Measurements from ENCODE around the gene ERVK3-1. TPM values are rescaled to one million over a fixed set of nuclear protein-coding genes. Genes with fewer than 3 reads are reported as not detected.

ERVK3-1 gene
- polyA plus RNA-seq, 2 of the 4 experiments (the other 2 are of a cell fraction) = 109 to 142 TPM

DNA sequence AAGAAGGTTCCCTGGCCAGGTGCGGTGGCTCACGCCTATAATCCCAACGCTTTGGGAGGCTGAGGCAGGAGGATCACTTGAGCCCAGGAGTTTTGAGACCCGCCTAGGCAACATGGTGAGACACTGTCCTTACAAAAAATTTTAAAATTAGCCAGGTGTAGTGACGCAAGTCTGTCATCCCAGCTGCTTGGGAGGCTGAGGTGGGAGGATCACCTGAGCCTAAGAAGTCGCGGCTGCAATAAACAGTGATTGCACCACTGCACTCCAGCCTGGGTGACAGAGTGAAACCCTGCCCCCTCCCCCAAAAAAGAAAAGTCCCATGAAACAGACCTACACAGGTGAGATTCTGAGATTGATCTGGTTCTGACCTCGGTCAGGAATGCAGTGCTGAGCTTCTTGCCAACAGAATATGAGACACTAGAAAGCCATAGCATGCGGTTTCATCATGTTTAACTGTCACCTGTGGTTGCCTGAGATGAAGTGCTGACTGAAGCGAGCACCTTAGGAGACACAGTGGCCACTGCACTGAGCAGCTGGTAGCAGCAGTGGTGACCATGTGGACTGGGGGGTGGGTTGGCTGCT is 50.1 kb downstream of the ERVK3-1 start (continued):
- TF ChIP-seq NR3C1 (IDR thresholded peaks at IDR 0.05) (no peak), POLR2AphosphoS2 (conservative IDR thresholded peaks at IDR 0.05; ENCODE audit: low read length) (no peak), JUN (IDR thresholded peaks at IDR 0.05) (no peak), CHD4 (IDR thresholded peaks at IDR 0.05; ENCODE audit: borderline replicate concordance) (no peak)
- TF ChIP-seq, protein P1, sequence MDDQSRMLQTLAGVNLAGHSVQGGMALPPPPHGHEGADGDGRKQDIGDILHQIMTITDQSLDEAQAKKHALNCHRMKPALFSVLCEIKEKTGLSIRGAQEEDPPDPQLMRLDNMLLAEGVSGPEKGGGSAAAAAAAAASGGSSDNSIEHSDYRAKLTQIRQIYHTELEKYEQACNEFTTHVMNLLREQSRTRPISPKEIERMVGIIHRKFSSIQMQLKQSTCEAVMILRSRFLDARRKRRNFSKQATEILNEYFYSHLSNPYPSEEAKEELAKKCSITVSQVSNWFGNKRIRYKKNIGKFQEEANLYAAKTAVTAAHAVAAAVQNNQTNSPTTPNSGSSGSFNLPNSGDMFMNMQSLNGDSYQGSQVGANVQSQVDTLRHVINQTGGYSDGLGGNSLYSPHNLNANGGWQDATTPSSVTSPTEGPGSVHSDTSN (IDR thresholded peaks at IDR 0.05) = no peak
- TF ChIP-seq, protein P2, sequence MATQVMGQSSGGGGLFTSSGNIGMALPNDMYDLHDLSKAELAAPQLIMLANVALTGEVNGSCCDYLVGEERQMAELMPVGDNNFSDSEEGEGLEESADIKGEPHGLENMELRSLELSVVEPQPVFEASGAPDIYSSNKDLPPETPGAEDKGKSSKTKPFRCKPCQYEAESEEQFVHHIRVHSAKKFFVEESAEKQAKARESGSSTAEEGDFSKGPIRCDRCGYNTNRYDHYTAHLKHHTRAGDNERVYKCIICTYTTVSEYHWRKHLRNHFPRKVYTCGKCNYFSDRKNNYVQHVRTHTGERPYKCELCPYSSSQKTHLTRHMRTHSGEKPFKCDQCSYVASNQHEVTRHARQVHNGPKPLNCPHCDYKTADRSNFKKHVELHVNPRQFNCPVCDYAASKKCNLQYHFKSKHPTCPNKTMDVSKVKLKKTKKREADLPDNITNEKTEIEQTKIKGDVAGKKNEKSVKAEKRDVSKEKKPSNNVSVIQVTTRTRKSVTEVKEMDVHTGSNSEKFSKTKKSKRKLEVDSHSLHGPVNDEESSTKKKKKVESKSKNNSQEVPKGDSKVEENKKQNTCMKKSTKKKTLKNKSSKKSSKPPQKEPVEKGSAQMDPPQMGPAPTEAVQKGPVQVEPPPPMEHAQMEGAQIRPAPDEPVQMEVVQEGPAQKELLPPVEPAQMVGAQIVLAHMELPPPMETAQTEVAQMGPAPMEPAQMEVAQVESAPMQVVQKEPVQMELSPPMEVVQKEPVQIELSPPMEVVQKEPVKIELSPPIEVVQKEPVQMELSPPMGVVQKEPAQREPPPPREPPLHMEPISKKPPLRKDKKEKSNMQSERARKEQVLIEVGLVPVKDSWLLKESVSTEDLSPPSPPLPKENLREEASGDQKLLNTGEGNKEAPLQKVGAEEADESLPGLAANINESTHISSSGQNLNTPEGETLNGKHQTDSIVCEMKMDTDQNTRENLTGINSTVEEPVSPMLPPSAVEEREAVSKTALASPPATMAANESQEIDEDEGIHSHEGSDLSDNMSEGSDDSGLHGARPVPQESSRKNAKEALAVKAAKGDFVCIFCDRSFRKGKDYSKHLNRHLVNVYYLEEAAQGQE (IDR thresholded peaks at IDR 0.05) = no peak

DNA sequence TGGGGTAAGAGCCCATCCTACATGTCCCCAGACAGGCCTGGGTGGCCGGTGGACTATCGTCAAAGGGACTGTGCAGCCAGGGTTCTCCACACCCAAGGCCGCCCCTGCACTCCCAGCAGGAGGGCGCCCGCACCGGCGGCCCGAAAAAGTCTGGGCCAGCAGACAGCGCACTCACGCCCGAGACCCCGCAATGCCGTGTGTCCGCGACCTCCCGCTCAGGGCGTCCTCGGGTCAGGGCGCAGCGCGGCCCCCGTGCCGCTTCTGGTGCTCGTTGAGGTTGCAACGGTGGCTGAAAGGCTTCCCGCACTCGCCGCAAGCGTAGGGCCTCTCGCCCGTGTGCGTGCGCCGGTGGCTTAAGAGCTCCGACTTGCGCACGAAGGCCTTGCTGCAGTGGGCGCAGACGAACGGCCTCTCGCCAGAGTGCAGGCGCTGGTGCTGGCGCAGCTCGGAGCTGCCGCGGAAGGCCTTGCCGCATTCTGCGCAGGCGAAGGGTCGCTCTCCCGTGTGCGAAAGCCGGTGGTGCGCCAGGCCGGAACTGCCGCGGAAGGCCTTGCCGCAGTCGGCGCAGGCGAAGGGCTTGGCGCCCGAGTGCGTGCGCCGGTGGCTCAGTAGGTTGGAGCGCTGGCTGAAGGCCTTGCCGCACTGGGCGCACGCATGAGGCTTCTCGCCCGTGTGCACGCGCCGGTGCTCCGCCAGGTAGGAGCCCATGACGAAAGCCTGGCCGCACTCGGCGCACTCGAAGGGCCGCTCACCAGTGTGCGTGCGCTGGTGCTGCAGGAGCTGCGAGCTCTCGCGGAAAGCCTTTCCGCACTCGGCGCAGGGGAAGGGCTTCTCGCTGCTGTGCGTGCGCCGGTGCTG is 51.0 kb downstream of the ERVK3-1 start:
- Histone ChIP-seq H3K4me2 (no peak overlapping the region), H3K9me3 (peaks cover 2% of the 10 kb centered on the region; the same call in 1 of the 3 replicates), H3K4me1 (peaks cover under 1% of the 10 kb centered on the region; the same call in 1 of the 3 replicates), H3K27ac (no peak overlapping the region), H3K4me3 (no peak overlapping the region)
- ChIA-PET POLR2A (no interaction called here), CTCF (interaction anchor here (1.2 kb wide), 1 partner anchor 21 kb away, joined by 4 read pairs; no protein-coding TSS in a partner anchor)
- WGBS (ENCODE audit: missing lambda C conversion rate) = 96% methylated on average over 89 of the region's 94 CpGs
- TF ChIP-seq CEBPB (IDR thresholded peaks at IDR 0.05) (no peak), MYC (IDR thresholded peaks at IDR 0.05; ENCODE audit: borderline replicate concordance, low read length) (no peak), MAZ (IDR thresholded peaks at IDR 0.05; ENCODE audit: borderline replicate concordance, low read depth, low read length) (no peak), EP300 (IDR thresholded peaks at IDR 0.05) (no peak), KDM5A (IDR thresholded peaks at IDR 0.05) (no peak)
- FAIRE-seq (no peak), DNase-seq (ENCODE audit: low read depth in 1 of 2, low spot score in 1 of 2) (no peak), ATAC-seq (no peak)

DNA sequence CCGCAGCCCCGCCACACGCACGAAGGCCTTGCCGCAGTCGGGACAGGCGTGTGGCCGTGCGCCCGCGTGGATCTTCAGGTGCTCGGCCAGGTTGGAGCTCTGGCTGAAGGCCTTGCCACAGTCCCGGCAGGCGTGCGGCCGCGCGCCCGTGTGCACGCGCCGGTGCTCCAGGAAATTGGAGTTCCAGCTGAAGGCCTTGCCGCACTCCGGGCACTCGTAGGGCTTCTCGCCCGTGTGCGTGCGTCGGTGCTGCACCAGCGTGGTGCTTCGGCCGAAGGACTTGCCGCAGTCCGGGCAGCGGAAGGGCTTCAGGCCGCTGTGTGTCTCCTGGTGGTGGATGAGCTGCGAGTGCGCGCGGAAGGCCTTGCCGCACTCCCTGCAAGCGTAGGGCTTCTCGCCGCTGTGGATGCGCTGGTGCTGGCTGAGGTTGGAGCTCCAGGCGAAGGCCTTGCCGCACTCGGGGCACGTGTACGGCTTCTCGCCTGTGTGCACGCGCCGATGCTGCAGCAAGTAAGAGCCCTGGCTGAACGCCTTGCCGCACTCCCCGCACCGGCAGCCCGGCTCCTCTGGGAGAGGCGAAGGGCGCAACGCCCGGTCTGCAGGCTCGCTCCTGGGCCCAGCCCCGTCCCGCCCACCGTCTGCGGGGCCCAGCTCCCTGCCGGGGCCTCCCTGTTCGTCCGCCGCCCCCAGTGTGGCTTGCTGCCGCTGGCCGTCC is 51.7 kb downstream of the ERVK3-1 start:
- H3K4me2 ChIP-seq = no peak overlapping the region
- 96% methylated on average over 49 of the region's 75 CpGs for WGBS (ENCODE audit: missing lambda C conversion rate)
- peaks cover 7% of the 10 kb centered on the region; the same call in 1 of the 3 replicates for H3K4me1 ChIP-seq
- no peak overlapping the region for H3K27ac ChIP-seq
- ChIA-PET POLR2A (no interaction called here), CTCF (interaction anchor here (1.3 kb wide), 1 partner anchor 14 kb away, joined by 4 read pairs; no protein-coding TSS in a partner anchor)
- DNase-seq (ENCODE audit: low read depth in 1 of 2, low spot score in 1 of 2) = no peak
- peaks cover 4% of the 10 kb centered on the region; the same call in 1 of the 3 replicates for H3K9me3 ChIP-seq
- ATAC-seq = no peak
- FAIRE-seq = no peak
- no peak for TF ChIP-seq MAFK (IDR thresholded peaks at IDR 0.05; ENCODE audit: partially characterized antibody)
- TF ChIP-seq FOSL2 (IDR thresholded peaks at IDR 0.05) = no peak
- TF ChIP-seq FOSL2 (CRISPR knock-in tag; IDR thresholded peaks at IDR 0.05) = no peak
- no peak for TF ChIP-seq SMC3 (IDR thresholded peaks at IDR 0.05)
- no peak for TF ChIP-seq CEBPB (IDR thresholded peaks at IDR 0.05)
- no peak for TF ChIP-seq ZFP36 (IDR thresholded peaks at IDR 0.05; ENCODE audit: borderline replicate concordance, partially characterized antibody)
- TF ChIP-seq, protein P1 (IDR thresholded peaks at IDR 0.05) = no peak
- no peak for TF ChIP-seq KDM5A (IDR thresholded peaks at IDR 0.05)
- TF ChIP-seq TP53 (CRISPR knock-in tag; IDR thresholded peaks at IDR 0.05) = no peak
- TF ChIP-seq NPAS2 (CRISPR knock-in tag; IDR thresholded peaks at IDR 0.05; ENCODE audit: borderline replicate concordance) = no peak
- H3K4me3 ChIP-seq = no peak overlapping the region
